HG03280 (cell line): ENCODE measurements around the gene INTS6L.
"Not testable (repeated sequence)": the region's sequence is repeated elsewhere in the genome, so short reads cannot be mapped to it uniquely, and the experiment has no call there.

Experiments used
- ATAC-seq: cut with Tn5 transposase; IDR thresholded peaks from one replicate; pipeline ENCODE4 v1.9.1; 2021; ENCODE audit warnings: mild to moderate bottlenecking, moderate library complexity; ENCODE audit not compliant: unreplicated experiment

Gene INTS6L

DNA sequence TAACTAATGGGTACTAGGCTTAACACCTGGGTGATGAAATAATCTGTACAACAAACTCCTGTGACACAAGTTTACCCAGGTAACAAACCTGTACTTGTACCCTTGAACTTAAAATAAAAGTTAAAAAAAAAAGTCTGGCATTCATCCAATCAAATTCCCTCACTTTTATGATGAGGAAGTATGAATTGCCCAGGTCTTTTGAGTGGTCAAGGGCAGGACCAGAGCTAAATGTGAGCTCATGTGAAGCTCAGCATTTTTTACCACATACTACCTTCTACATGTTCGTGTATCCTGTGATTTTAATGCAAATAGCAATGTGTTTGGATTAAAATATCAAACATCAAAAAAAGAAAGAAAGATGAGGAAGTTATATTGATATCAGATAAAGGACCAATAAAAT lies 74.0 kb downstream of the INTS6L start:
- ATAC-seq, result not testable (repeated sequence)

- no peak for ATAC-seq
Measured at GRCh38 chrX:135595543-135595942, 75.1 kb downstream of the INTS6L start.

GRCh38 chrX:135596495-135596894 lies 76.0 kb downstream of the INTS6L start:
- ATAC-seq, result no peak

- no peak for ATAC-seq
Measured at GRCh38 chrX:135605906-135606305, 85.4 kb downstream of the INTS6L start.

- not testable (repeated sequence) for ATAC-seq
Measured at GRCh38 chrX:135624408-135625204, 104.1 kb downstream of the INTS6L start.

DNA sequence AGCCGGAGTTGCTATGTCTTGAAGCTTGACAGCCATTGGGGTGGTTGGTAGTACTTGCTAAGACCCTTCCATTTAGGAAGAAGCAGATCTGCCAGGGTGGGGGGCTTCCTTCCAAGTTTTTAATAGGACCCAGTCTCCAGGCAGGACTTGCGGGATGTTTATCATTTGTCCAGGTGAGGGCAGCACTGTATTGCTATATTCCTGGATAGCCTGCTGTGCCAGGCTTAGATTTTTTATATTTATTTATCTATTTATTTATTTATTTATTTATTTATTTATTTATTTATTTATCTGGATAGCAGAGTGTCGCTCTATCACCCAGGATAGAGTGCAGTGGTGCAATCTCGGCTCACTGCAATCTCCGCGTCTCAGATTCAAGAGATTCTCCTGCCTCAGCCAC lies 105.5 kb downstream of the INTS6L start:
- no peak for ATAC-seq

DNA sequence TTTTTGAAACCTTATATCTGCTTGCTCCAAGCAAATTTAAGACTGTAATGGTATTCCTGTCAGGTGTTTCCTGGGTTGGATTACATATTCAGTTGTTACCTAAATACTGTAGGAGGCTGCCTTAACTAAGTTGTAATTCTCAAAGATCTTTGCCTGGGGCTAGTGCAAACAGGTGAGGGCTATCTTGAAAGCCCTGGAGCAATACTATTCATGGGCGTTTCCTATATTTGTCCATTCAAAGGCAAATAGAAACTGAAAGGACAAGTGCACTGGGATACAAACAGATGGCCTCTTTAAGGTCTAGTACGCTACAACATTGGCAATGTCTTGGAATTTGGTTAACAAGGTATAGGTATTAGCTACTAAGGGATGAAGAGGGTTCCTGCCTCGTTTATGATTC lies 108.9 kb downstream of the INTS6L start:
- ATAC-seq, result no peak
